K562 (cell line): ENCODE data around the gene H3-3A. TPM values are rescaled to one million over a fixed set of nuclear protein-coding genes. Genes with fewer than 3 reads are reported as not detected.

Experiments
- ATAC-seq: fragments of 200-7000 bp; cut with Tn5 transposase; 3 replicates; pipeline ENCODE4 v1.9.1; 2020; ENCODE audit warnings: moderate library complexity
- BruUV-seq: library from RNA; stranded (reverse); fragments of 400-500 nt; replicated peaks from 2 replicates; lab custom pipeline; 2021; lab: Mats Ljungman, UMichigan
- CTCF ChIA-PET: fragments of 300-600 bp; formaldehyde crosslinking; extraction: SDS; loops from one replicate; lab custom pipeline; 2021; ENCODE audit warnings: low intra/inter-chr PET ratio; lab: Yijun Ruan, JAX
- POLR2A ChIA-PET: fragments of 300-600, 350-650 bp; sonication (Branson Sonifier 250); formaldehyde crosslinking; extraction: SDS; loops from one replicate; lab custom pipeline; 2021; ENCODE audit warnings: antibody characterized with exemption, inconsistent platforms; lab: Yijun Ruan, JAX
- DNase-seq, 4 experiments: peaks; one replicate each; pipeline versions ENCODE4 v3.0.0 to v3.0.0-alpha.2; 2011 to 2018; ENCODE audit warnings: low spot score in 3 of 4, mixed read lengths in 3 of 4; ENCODE audit errors: extremely low read depth in 1 of 4
- FAIRE-seq: peaks from 2 replicates; lab custom pipeline; 2011; peaks lifted over from hg19 to GRCh38; lab: Jason Lieb, UNC
- H2AFZ ChIP-seq: 2 replicates; pipeline ENCODE4 v1.6.0; 2011; ENCODE audit warnings: low read depth, low read length, control low read depth, inconsistent platforms
- H3K27ac ChIP-seq: fragments of 200-600 bp; 3 replicates; pipeline ENCODE4 v1.8.0; 2011; ENCODE audit warnings: low read depth, mild to moderate bottlenecking, control low read depth, inconsistent platforms, low read length, moderate library complexity, mixed read lengths; ENCODE audit errors: extremely low read depth
- H3K27me3 ChIP-seq, 2 experiments: fragments of 300-600 bp in 1 of 2; 2 replicates in 1 of 2; 3 replicates in 1 of 2; pipeline versions ENCODE4 v1.6.0 to v1.8.0; 2011; ENCODE audit warnings: inconsistent platforms in 2 of 2, low read length in 2 of 2, mild to moderate bottlenecking in 1 of 2, mixed read lengths in 1 of 2, moderate library complexity in 1 of 2; ENCODE audit not compliant: control insufficient read depth in 2 of 2, insufficient read depth in 2 of 2
- H3K36me3 ChIP-seq: fragments of 300-600 bp; 3 replicates; pipeline ENCODE4 v1.8.0; 2011; ENCODE audit warnings: mild to moderate bottlenecking, low read length, inconsistent platforms; ENCODE audit not compliant: control insufficient read depth, insufficient read depth
- H3K4me1 ChIP-seq, 2 experiments: fragments of 200-600 bp in 1 of 2; replicated peaks in 1 of 2; 2 replicates in 1 of 2; 3 replicates in 1 of 2; pipeline versions ENCODE4 v1.5.1 to v1.8.0; 2011; ENCODE audit warnings: inconsistent platforms in 2 of 2, low read length in 2 of 2, mild to moderate bottlenecking in 1 of 2, mixed read lengths in 1 of 2, moderate library complexity in 1 of 2; ENCODE audit not compliant: control insufficient read depth in 2 of 2, insufficient read depth in 2 of 2
- H3K4me2 ChIP-seq: 2 replicates; pipeline ENCODE4 v1.6.1; 2011; ENCODE audit warnings: low read length, control low read depth, inconsistent platforms, mixed read lengths; ENCODE audit not compliant: insufficient read depth
- H3K4me3 ChIP-seq: fragments of 200-600 bp; sonication (generic), shearing (Covaris generic); 2 replicates; pipeline ENCODE4 v1.5.1; 2016; ENCODE audit warnings: control low read depth, inconsistent platforms
- H3K79me2 ChIP-seq: fragments of 200-600 bp; 3 replicates; pipeline ENCODE4 v1.8.0; 2011; ENCODE audit warnings: low read length, inconsistent platforms; ENCODE audit not compliant: control insufficient read depth, insufficient read depth
- H3K9ac ChIP-seq, 2 experiments: 2 replicates each; pipeline versions ENCODE4 v1.6.0 to v1.6.1; 2011; ENCODE audit warnings: low read depth in 2 of 2, low read length in 2 of 2, control low read depth in 1 of 2, inconsistent platforms in 1 of 2, mild to moderate bottlenecking in 1 of 2, mixed read lengths in 1 of 2; ENCODE audit not compliant: insufficient read depth in 1 of 2
- H3K9me1 ChIP-seq: one replicate; pipeline ENCODE4 v1.6.0; 2011; ENCODE audit warnings: inconsistent platforms, mild to moderate bottlenecking, low read length, moderate library complexity; ENCODE audit not compliant: control insufficient read depth, insufficient read depth
- H3K9me3 ChIP-seq: replicated peaks from 2 replicates; pipeline ENCODE4 v1.5.1; 2011; ENCODE audit warnings: low read depth, low read length, inconsistent platforms; ENCODE audit not compliant: control insufficient read depth, insufficient read depth
- H4K20me1 ChIP-seq: replicated peaks from 2 replicates; pipeline ENCODE4 v1.6.1; 2011; ENCODE audit warnings: low read length, inconsistent platforms, mixed read lengths; ENCODE audit not compliant: control insufficient read depth, insufficient read depth
- TEAD2 ChIP-seq: fragments of 450-650 bp; IDR thresholded peaks from 2 replicates; pipeline ENCODE4 v1.6.1; 2016; ENCODE audit warnings: missing genetic modification characterization, control low read depth, missing compliant biosample characterization
- WGBS: fragments of 100-300 bp; shearing (Covaris generic); methylation state at CpG from one replicate; pipeline ENCODE4 v1.1.6; 2016; ENCODE audit warnings: low coverage, mixed read lengths; ENCODE audit not compliant: insufficient coverage; ENCODE audit errors: missing lambda C conversion rate; 5-methylcytosine and 5-hydroxymethylcytosine counted together
- in situ Hi-C: fragments of 300-500 bp; cut with MboI; formaldehyde crosslinking; loops from 4 replicates; pipeline ENCODE4 v1.15.0; 2018; ENCODE audit warnings: inconsistent platforms, mixed read lengths
- intact Hi-C: fragments of 100-400 bp; cut with micrococcal nuclease; formaldehyde crosslinking; loops from 2 replicates; pipeline ENCODE4 v1.14.2; 2022
- polyA plus RNA-seq, 8 experiments: library from polyadenylated mRNA; depleted of rRNA in 4 of 8; stranded (reverse) in 5 of 8; unstranded in 3 of 8; fragments of >200 nt; fragmentation: Nextera tagmentation in 2 of 8; fragmentation: Illumina TruSeq in 1 of 8; extraction: Ambion mirVana in 2 of 8; extraction: Trizol in 1 of 8; gene quantifications; 2 replicates each; pipeline versions ENCODE4 v1.2.1 to v1.2.3, GENCODE V29; 2011 to 2014; ENCODE audit warnings: inconsistent platforms in 1 of 8, missing spikeins in 1 of 8
- total RNA-seq, 7 experiments: library from RNA; depleted of rRNA in 6 of 7; stranded (reverse); fragments of >200 nt in 6 of 7; fragmentation: Illumina TruSeq in 2 of 7; extraction: Trizol in 2 of 7; gene quantifications; 2 replicates each; pipeline versions ENCODE4 v1.2.1 to v1.2.3, GENCODE V29; 2011 to 2021; ENCODE audit warnings: low replicate concordance in 1 of 7
- TF ChIP-seq, protein P1 (sequence below): fragments of 250-450 bp; sonication (Bioruptor Pico); IDR thresholded peaks from 2 replicates; pipeline ENCODE4 v1.5.0; 2021; ENCODE audit warnings: mild to moderate bottlenecking, moderate library complexity
- TF ChIP-seq, protein P2 (sequence below): sonication (generic); IDR thresholded peaks from 2 replicates; pipeline ENCODE4 v1.6.1; 2016
- TF ChIP-seq, protein P3 (sequence below): fragments of 200-800 bp; sonication (Bioruptor generic); IDR thresholded peaks from 2 replicates; pipeline ENCODE4 v1.6.1; 2017; ENCODE audit warnings: missing genetic modification characterization, missing compliant biosample characterization

H3-3A gene
- total and polyA plus RNA-seq, 9 of the 15 experiments (the other 6 are each of a cell fraction or from before 2014, with no cell fraction given): 426 to 1,083 (median 591) TPM

DNA sequence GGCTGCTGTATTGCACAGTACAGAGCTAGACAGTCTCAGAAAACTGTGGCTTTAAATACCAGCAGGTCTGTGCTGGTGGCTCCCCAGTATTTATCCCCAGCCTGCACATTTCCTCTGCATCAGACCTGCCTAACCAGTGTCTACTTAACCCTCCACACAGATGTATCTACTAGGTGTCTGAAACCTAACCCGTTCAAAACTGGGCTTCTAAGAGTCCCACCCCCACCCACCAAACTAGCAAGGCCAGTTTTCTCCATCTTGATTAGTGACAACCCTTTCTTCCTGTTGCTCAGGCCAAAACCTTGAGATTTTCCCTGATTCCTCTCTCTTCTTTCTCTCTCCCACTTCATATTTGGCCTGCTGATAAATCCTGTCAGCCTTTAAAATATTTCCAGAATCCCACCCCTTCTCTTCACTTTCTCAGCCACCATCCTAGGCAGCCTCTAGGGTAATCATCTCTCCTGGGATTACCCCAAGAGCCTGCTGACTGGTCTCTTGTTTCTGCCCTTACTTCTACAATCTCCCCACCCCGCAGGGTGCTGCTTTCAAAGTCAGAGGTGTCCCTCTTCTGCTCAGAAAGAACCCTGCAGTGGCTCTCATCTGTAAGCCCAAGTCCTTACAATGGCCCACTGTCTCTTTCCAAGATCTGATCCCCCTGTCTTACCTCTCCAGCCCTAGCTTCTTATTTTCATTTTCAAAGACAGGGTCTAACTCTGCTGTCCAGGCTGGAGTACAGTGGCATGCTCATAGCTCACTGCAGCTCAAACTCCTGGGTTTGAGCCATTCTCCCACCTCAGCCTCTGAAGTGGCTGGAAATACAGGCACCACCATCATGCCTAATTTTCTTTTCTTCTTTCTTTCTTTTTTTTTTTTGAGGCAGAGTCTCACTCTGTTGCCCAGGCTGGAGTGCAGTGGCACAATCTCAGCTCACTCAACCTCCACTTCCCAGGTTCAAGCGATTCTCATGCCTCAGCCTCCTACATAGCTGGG is 45.2 kb downstream of the H3-3A start:
- WGBS: 33% methylated on average over 3 of the region's 3 CpGs
- no peak overlapping the region for H3K9ac ChIP-seq
- no peak overlapping the region for H3K4me2 ChIP-seq
- no peak overlapping the region for H3K27ac ChIP-seq
- CTCF ChIA-PET: no interaction called here
- FAIRE-seq (no peak), ATAC-seq (peak; percentile 10), DNase-seq (peak in 2 of 4 experiments; percentile 59 to 61)
- peaks cover 11% of the 10 kb centered on the region; the same call in 1 of the 2 replicates for H4K20me1 ChIP-seq
- intact Hi-C loops: no loop called here
- no peaks in the 10 kb centered on the region for H3K9me3 ChIP-seq
- in situ Hi-C loops: no loop called here
- peak overlapping the region; percentile 22; the same call in 1 of the 2 replicates for H2AFZ ChIP-seq
- H3K9me1 ChIP-seq: peaks cover 3% of the 10 kb centered on the region
- H3K4me3 ChIP-seq: no peak overlapping the region
- no TSS peak for BruUV-seq
- H3K27me3 ChIP-seq: no peaks in the 10 kb centered on the region
- POLR2A ChIA-PET: interaction anchor here (0.7 to 1.5 kb wide), 6 partner anchors 9 to 108 kb away, joined by 3 to 5 read pairs (median 3); partner anchors contain the start of genes H3-3A and SDE2
- no peaks in the 10 kb centered on the region for H3K79me2 ChIP-seq
- H3K36me3 ChIP-seq: no peaks in the 10 kb centered on the region
- H3K4me1 ChIP-seq: peaks cover 38 to 49% of the 10 kb centered on the region in 2 experiments
- TF ChIP-seq, protein P1, sequence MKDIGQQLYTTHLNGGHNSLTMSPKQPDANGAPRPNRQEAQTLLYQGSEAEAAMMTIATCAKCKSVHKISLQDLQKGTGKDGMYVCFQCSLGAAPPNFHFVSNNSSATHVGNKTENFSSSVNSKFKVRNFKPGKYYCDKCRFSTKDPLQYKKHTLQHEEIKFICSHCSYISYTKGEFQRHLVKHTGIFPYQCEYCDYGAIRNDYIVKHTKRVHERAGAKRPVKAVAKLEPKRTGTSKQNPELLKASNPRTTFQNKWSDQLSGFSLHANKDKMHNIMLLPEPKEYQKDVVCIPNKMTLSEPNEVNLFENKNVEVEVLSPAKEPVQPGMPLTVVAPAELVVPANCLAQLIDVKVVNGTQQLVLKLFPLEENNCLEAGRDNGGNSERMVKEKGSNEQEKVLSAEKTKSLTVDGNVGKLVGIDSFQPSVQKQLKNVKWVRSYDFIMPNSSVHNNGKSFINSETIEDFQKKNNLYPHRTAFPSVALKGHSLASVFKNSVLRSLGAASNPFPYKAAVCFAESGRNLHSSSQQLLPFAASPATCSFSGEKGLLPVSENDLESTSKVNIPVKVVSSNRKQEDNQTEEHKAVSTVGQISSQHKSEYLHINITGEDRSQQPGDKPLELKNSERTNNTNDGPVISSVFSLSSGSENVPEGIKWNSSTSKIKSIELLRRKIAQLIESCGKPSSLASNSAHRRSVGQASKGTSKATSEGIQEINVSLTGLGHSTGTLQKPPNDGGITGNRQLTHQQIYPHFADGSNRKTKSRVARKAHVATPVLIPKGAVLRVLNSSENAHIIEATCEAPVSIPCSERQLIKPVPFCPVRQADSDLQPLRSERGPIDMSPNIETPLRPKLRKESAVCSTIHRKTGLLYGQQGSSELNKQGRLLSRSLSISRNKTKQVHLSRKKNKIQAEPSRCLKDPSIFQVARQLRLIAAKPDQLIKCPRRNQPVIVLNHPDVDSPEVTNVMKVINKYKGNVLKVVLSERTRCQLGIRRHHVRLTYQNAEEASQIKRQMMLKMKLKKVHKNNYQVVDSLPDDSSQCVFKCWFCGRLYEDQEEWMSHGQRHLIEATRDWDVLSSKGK: no peak
- TF ChIP-seq, protein P2, sequence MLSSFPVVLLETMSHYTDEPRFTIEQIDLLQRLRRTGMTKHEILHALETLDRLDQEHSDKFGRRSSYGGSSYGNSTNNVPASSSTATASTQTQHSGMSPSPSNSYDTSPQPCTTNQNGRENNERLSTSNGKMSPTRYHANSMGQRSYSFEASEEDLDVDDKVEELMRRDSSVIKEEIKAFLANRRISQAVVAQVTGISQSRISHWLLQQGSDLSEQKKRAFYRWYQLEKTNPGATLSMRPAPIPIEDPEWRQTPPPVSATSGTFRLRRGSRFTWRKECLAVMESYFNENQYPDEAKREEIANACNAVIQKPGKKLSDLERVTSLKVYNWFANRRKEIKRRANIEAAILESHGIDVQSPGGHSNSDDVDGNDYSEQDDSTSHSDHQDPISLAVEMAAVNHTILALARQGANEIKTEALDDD: peak; percentile 77
- no peak for TF ChIP-seq TEAD2
- TF ChIP-seq, protein P3, sequence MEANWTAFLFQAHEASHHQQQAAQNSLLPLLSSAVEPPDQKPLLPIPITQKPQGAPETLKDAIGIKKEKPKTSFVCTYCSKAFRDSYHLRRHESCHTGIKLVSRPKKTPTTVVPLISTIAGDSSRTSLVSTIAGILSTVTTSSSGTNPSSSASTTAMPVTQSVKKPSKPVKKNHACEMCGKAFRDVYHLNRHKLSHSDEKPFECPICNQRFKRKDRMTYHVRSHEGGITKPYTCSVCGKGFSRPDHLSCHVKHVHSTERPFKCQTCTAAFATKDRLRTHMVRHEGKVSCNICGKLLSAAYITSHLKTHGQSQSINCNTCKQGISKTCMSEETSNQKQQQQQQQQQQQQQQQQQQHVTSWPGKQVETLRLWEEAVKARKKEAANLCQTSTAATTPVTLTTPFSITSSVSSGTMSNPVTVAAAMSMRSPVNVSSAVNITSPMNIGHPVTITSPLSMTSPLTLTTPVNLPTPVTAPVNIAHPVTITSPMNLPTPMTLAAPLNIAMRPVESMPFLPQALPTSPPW: peak; percentile 48
